Mesenchymal stem cell (in vitro differentiated cells and primary cell): Measurements from ENCODE around the gene UNC119.

Experiments
- DNase-seq: peaks from one replicate; pipeline ENCODE4 v3.0.0-alpha.2; 2013
- H2AFZ ChIP-seq: one replicate; pipeline ENCODE4 v1.6.1; 2013; ENCODE audit warnings: low read depth, mild to moderate bottlenecking, control low read depth, inconsistent platforms, low read length, moderate library complexity
- H2AK5ac ChIP-seq: 2 replicates; pipeline ENCODE4 v1.6.1; 2013; ENCODE audit warnings: low read length, moderate library complexity, mild to moderate bottlenecking, inconsistent platforms; ENCODE audit not compliant: severe bottlenecking
- H2BK120ac ChIP-seq: one replicate; pipeline ENCODE4 v1.6.1; 2013; ENCODE audit warnings: low read depth, mild to moderate bottlenecking, inconsistent platforms, low read length, moderate library complexity
- H2BK12ac ChIP-seq, 2 experiments: one replicate each; pipeline ENCODE4 v1.6.1; 2013; ENCODE audit warnings: inconsistent platforms in 2 of 2, low read length in 2 of 2, mild to moderate bottlenecking in 2 of 2, moderate library complexity in 2 of 2, control low read depth in 1 of 2
- H2BK15ac ChIP-seq: one replicate; pipeline ENCODE4 v1.6.1; 2013; ENCODE audit warnings: mild to moderate bottlenecking, low read depth, inconsistent platforms; ENCODE audit not compliant: poor library complexity, severe bottlenecking
- H2BK5ac ChIP-seq: 2 replicates; pipeline ENCODE4 v1.6.1; 2013; ENCODE audit warnings: low read depth, mild to moderate bottlenecking, low read length, control low read depth, inconsistent platforms; ENCODE audit not compliant: poor library complexity, severe bottlenecking
- H3K14ac ChIP-seq, 2 experiments: one replicate each; pipeline ENCODE4 v1.6.1; 2013; ENCODE audit warnings: inconsistent platforms in 2 of 2, low read length in 2 of 2, control low read depth in 1 of 2, mild to moderate bottlenecking in 1 of 2, moderate library complexity in 1 of 2
- H3K18ac ChIP-seq, 2 experiments: one replicate each; pipeline ENCODE4 v1.6.1; 2013; ENCODE audit warnings: inconsistent platforms in 2 of 2, low read length in 2 of 2, control low read depth in 1 of 2, low read depth in 1 of 2, mild to moderate bottlenecking in 1 of 2
- H3K23ac ChIP-seq, 2 experiments: one replicate each; pipeline ENCODE4 v1.6.1; 2013; ENCODE audit warnings: inconsistent platforms in 2 of 2, low read length in 2 of 2, mild to moderate bottlenecking in 2 of 2, moderate library complexity in 2 of 2, control low read depth in 1 of 2
- H3K27ac ChIP-seq: 2 replicates; pipeline ENCODE4 v1.5.1; 2013; ENCODE audit warnings: mild to moderate bottlenecking, moderate library complexity, low read length, control low read depth, inconsistent platforms; ENCODE audit not compliant: poor library complexity, severe bottlenecking
- H3K27me3 ChIP-seq, 2 experiments: 2 replicates each; pipeline versions ENCODE4 v1.6.1 to v1.7.0; 2013; ENCODE audit warnings: low read length in 2 of 2, mild to moderate bottlenecking in 2 of 2, moderate library complexity in 2 of 2, control low read depth in 1 of 2, inconsistent platforms in 1 of 2; ENCODE audit not compliant: control insufficient read depth in 1 of 2, insufficient read depth in 1 of 2
- H3K36me3 ChIP-seq, 2 experiments: 2 replicates each; pipeline versions ENCODE4 v1.6.1 to v1.7.0; 2013; ENCODE audit warnings: low read length in 2 of 2, control low read depth in 1 of 2, inconsistent platforms in 1 of 2, low read depth in 1 of 2, mild to moderate bottlenecking in 1 of 2; ENCODE audit not compliant: insufficient read depth in 2 of 2, control insufficient read depth in 1 of 2
- H3K4ac ChIP-seq, 2 experiments: one replicate each; pipeline ENCODE4 v1.6.1; 2013; ENCODE audit warnings: inconsistent platforms in 2 of 2, low read length in 2 of 2, mild to moderate bottlenecking in 2 of 2, moderate library complexity in 2 of 2, control low read depth in 1 of 2, low read depth in 1 of 2
- H3K4me1 ChIP-seq: 2 replicates; pipeline ENCODE4 v1.6.1; 2013; ENCODE audit warnings: low read depth, low read length, control low read depth; ENCODE audit not compliant: control insufficient read depth, insufficient read depth
- H3K4me2 ChIP-seq: 2 replicates; pipeline ENCODE4 v1.6.1; 2013; ENCODE audit warnings: low read length, mild to moderate bottlenecking, inconsistent platforms; ENCODE audit not compliant: poor library complexity, severe bottlenecking
- H3K4me3 ChIP-seq, 2 experiments: 2 replicates each; pipeline versions ENCODE4 v1.5.1 to v1.7.0; 2013; ENCODE audit warnings: low read length in 2 of 2, mild to moderate bottlenecking in 2 of 2, control low read depth in 1 of 2, low read depth in 1 of 2; ENCODE audit not compliant: insufficient read depth in 1 of 2
- H3K79me1 ChIP-seq: replicated peaks from 2 replicates; pipeline ENCODE4 v1.6.1; 2013; ENCODE audit warnings: mild to moderate bottlenecking, control low read depth, low read length, inconsistent platforms; ENCODE audit not compliant: poor library complexity, severe bottlenecking
- H3K9ac ChIP-seq: 2 replicates; pipeline ENCODE4 v1.7.0; 2013; ENCODE audit warnings: mild to moderate bottlenecking, low read length, moderate library complexity
- H3K9me3 ChIP-seq: 2 replicates; pipeline ENCODE4 v1.7.0; 2013; ENCODE audit warnings: mild to moderate bottlenecking, low read length; ENCODE audit not compliant: control insufficient read depth
- H4K8ac ChIP-seq: one replicate; pipeline ENCODE4 v1.6.1; 2013; ENCODE audit warnings: inconsistent platforms, mild to moderate bottlenecking, low read length, moderate library complexity
- H4K91ac ChIP-seq: one replicate; pipeline ENCODE4 v1.6.1; 2013; ENCODE audit warnings: mild to moderate bottlenecking, low read length, inconsistent platforms
- WGBS: methylation state at CpG from one replicate; pipeline ENCODE4 v1.1.7; 2013; ENCODE audit warnings: mixed read lengths; 5-methylcytosine and 5-hydroxymethylcytosine counted together

The UNC119 gene

GRCh38 chr17:28521311-28522085, 30.9 kb downstream of the UNC119 start:
- Histone ChIP-seq H3K79me1 (no peaks in the 10 kb centered on the region), H2BK120ac (no peak overlapping the region), H2AK5ac (no peak overlapping the region), H3K4me3 (no peak overlapping the region), H3K4ac (no peak overlapping the region), H3K36me3 (no peaks in the 10 kb centered on the region), H3K27ac (no peak overlapping the region), H4K8ac (no peak overlapping the region), H3K4me1 (peaks cover 17% of the 10 kb centered on the region), H3K27me3 (peaks cover 28 to 38% of the 10 kb centered on the region in 2 experiments), H3K18ac (no peak overlapping the region), H2BK15ac (no peak overlapping the region), H2BK12ac (no peak overlapping the region), H2AFZ (no peak overlapping the region), H2BK5ac (no peak overlapping the region), H3K4me2 (no peak overlapping the region), H4K91ac (no peak overlapping the region), H3K14ac (no peak overlapping the region), H3K9ac (no peak overlapping the region), H3K23ac (no peak overlapping the region), H3K9me3 (no peaks in the 10 kb centered on the region)
- WGBS = 40% methylated on average over 13 of the region's 21 CpGs
- DNase-seq = no peak

- no peak overlapping the region for H4K8ac ChIP-seq
- 60% methylated on average over 6 of the region's 6 CpGs for WGBS
- no peak overlapping the region for H3K23ac ChIP-seq
Observed at GRCh38 chr17:28520687-28521086, 31.7 kb downstream of the UNC119 start.

GRCh38 chr17:28519236-28519635, 33.2 kb downstream of the UNC119 start:
- no peaks in the 10 kb centered on the region for H3K9me3 ChIP-seq
- WGBS = 75% methylated on average over 5 of the region's 5 CpGs

More at GRCh38 chr17:28520687-28521086, 31.7 kb downstream of the UNC119 start:
- no peak overlapping the region for H2BK120ac ChIP-seq
- H3K4ac ChIP-seq = no peak overlapping the region
- H3K27me3 ChIP-seq = peaks cover 28 to 44% of the 10 kb centered on the region in 2 experiments
- H3K4me2 ChIP-seq = no peak overlapping the region
- H4K91ac ChIP-seq = no peak overlapping the region
- H3K14ac ChIP-seq = no peak overlapping the region
- H3K4me3 ChIP-seq = no peak overlapping the region
- no peak overlapping the region for H2BK15ac ChIP-seq
- DNase-seq = no peak
- H3K79me1 ChIP-seq = no peaks in the 10 kb centered on the region
- no peaks in the 10 kb centered on the region for H3K9me3 ChIP-seq
- no peak overlapping the region for H2AK5ac ChIP-seq
- H2BK12ac ChIP-seq = no peak overlapping the region
- H3K36me3 ChIP-seq = no peaks in the 10 kb centered on the region
- H2AFZ ChIP-seq = no peak overlapping the region
- H3K4me1 ChIP-seq = peaks cover 17% of the 10 kb centered on the region
- H3K18ac ChIP-seq = no peak overlapping the region
- no peak overlapping the region for H3K27ac ChIP-seq
- H2BK5ac ChIP-seq = no peak overlapping the region
- H3K9ac ChIP-seq = no peak overlapping the region

GRCh38 chr17:28518578-28518977, 33.8 kb downstream of the UNC119 start:
- DNase-seq = no peak
- H3K4me1 ChIP-seq = peaks cover 9% of the 10 kb centered on the region
- no peak overlapping the region for H2BK120ac ChIP-seq
- no peaks in the 10 kb centered on the region for H3K79me1 ChIP-seq
- H3K4me3 ChIP-seq = no peak overlapping the region
- H3K14ac ChIP-seq = no peak overlapping the region
- H2AFZ ChIP-seq = no peak overlapping the region
- no peak overlapping the region for H3K18ac ChIP-seq
- H3K9me3 ChIP-seq = no peaks in the 10 kb centered on the region
- H2AK5ac ChIP-seq = no peak overlapping the region
- H3K9ac ChIP-seq = no peak overlapping the region
- no peak overlapping the region for H2BK15ac ChIP-seq
- no peak overlapping the region for H4K8ac ChIP-seq
- H3K36me3 ChIP-seq = no peaks in the 10 kb centered on the region
- no peak overlapping the region for H4K91ac ChIP-seq
- no peak overlapping the region for H2BK5ac ChIP-seq
- no peak overlapping the region for H3K4ac ChIP-seq
- H3K27me3 ChIP-seq = peaks cover 45 to 64% of the 10 kb centered on the region in 2 experiments
- no peak overlapping the region for H3K23ac ChIP-seq
- no peak overlapping the region for H3K4me2 ChIP-seq
- H3K27ac ChIP-seq = no peak overlapping the region
- 96% methylated on average over 6 of the region's 7 CpGs for WGBS
- H2BK12ac ChIP-seq = no peak overlapping the region

More at GRCh38 chr17:28519236-28519635, 33.2 kb downstream of the UNC119 start:
- no peak overlapping the region for H2BK120ac ChIP-seq
- no peak overlapping the region for H3K18ac ChIP-seq
- H4K91ac ChIP-seq = no peak overlapping the region
- no peak overlapping the region for H3K4ac ChIP-seq
- H3K27ac ChIP-seq = no peak overlapping the region
- H2BK12ac ChIP-seq = no peak overlapping the region
- no peak overlapping the region for H2BK5ac ChIP-seq
- no peak overlapping the region for H3K14ac ChIP-seq
- peaks cover 9% of the 10 kb centered on the region for H3K4me1 ChIP-seq
- peaks cover 39 to 57% of the 10 kb centered on the region in 2 experiments for H3K27me3 ChIP-seq
- no peaks in the 10 kb centered on the region for H3K36me3 ChIP-seq
- no peak overlapping the region for H3K4me2 ChIP-seq
- H2AFZ ChIP-seq = no peak overlapping the region
- no peaks in the 10 kb centered on the region for H3K79me1 ChIP-seq
- no peak overlapping the region for H4K8ac ChIP-seq
- no peak overlapping the region for H3K23ac ChIP-seq
- no peak overlapping the region for H3K4me3 ChIP-seq
- DNase-seq = no peak
- no peak overlapping the region for H2BK15ac ChIP-seq
- no peak overlapping the region for H3K9ac ChIP-seq
- H2AK5ac ChIP-seq = no peak overlapping the region
